ENCODE results near the gene NFRKB.

NFRKB gene

GRCh38 chr11:129895126-129896041, at the start of gene NFRKB:
NFRKB (minus strand) TSS chr11:129895578; CDS start chr11:129892849, 2,729 bp downstream.
- Mint-ChIP-seq H3K27ac (peak within 1 kb of the TSS; percentile 79), H3K4me1 (peaks cover 46% of the 10 kb centered on the region), H3K36me3 (peaks cover 10% of the 10 kb centered on the region), H3K27me3 (no peaks in the 10 kb centered on the region), H3K9me3 (no peaks in the 10 kb centered on the region), H3K4me3 (peak within 1 kb of the TSS; percentile 93)

GRCh38 chr11:129944696-129945095, 49.3 kb upstream of the NFRKB start:
- no peaks in the 10 kb centered on the region for H3K27me3 Mint-ChIP-seq

GRCh38 chr11:129943036-129943435, 47.7 kb upstream of the NFRKB start:
- peaks cover 9% of the 10 kb centered on the region for H3K36me3 Mint-ChIP-seq
- no peaks in the 10 kb centered on the region for H3K27me3 Mint-ChIP-seq
- no peaks in the 10 kb centered on the region for H3K9me3 Mint-ChIP-seq
- no peak overlapping the region for H3K4me3 Mint-ChIP-seq
- H3K4me1 Mint-ChIP-seq, result no peaks in the 10 kb centered on the region
- no peak overlapping the region for H3K27ac Mint-ChIP-seq

More at GRCh38 chr11:129944696-129945095, 49.3 kb upstream of the NFRKB start:
- peaks cover 9% of the 10 kb centered on the region for H3K36me3 Mint-ChIP-seq
- H3K9me3 Mint-ChIP-seq, result no peaks in the 10 kb centered on the region
- H3K4me3 Mint-ChIP-seq, result no peak overlapping the region
- no peak overlapping the region for H3K27ac Mint-ChIP-seq
- H3K4me1 Mint-ChIP-seq, result no peaks in the 10 kb centered on the region

DNA sequence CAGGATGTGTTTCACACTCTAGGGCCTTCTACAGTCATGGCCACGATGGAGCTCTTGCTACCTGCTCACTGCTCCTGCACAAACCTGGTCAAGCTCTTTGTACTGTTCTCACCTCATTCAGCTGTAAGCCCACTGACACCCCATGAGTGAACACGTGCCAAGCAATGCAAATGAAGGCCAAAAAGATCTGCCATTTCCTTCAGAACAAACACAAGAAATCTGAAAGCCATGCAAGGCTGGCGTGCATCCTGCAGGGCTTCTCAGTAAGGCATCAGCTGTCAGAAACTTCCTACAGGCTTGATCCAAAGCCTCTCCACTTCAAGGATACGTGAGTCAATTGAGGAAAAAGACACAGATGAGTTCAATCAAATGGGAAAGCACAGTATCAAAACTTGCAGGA, 44.1 kb upstream of the NFRKB start:
- H3K4me1 Mint-ChIP-seq, result no peaks in the 10 kb centered on the region
- H3K9me3 Mint-ChIP-seq, result no peaks in the 10 kb centered on the region
- H3K27ac Mint-ChIP-seq, result no peak overlapping the region
- peaks cover 9% of the 10 kb centered on the region for H3K36me3 Mint-ChIP-seq
- H3K27me3 Mint-ChIP-seq, result no peaks in the 10 kb centered on the region
- H3K4me3 Mint-ChIP-seq, result no peak overlapping the region

GRCh38 chr11:129938764-129939163, 43.4 kb upstream of the NFRKB start:
- Mint-ChIP-seq H3K27me3 (no peaks in the 10 kb centered on the region), H3K27ac (no peak overlapping the region), H3K9me3 (no peaks in the 10 kb centered on the region), H3K36me3 (peaks cover 11% of the 10 kb centered on the region), H3K4me1 (no peaks in the 10 kb centered on the region), H3K4me3 (no peak overlapping the region)

DNA sequence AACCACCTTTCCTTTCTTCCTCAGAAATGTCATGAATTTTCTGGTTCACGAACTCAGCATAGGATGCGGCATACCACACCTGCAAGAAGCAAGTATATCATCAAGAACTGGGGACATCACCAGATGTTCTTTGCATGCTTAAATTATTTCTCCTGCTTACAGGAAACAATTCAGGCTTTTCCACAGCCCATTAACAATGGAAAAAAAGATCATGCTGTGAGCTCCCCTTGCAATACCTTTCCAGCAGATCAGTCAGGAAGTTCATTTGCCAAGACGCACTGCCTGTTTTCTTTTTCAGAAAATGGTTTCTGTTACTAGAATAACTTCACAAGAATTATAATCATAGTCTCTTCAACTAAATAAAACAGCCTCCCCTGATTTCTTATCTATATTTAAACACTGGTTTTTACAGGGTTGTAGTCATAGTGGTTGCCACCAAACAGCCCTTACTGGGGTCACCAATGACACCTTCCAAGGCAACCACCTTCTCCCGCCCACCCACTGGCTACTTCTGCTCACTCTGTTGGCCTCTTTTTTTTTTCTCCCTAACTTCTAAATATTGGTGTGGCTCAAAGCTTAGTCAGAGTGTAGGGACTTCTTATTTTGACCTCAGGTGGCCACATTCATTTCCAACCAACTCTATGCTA, 42.3 kb upstream of the NFRKB start:
- H3K27ac Mint-ChIP-seq, result no peak overlapping the region
- H3K4me1 Mint-ChIP-seq, result no peaks in the 10 kb centered on the region
- peaks cover 9% of the 10 kb centered on the region for H3K36me3 Mint-ChIP-seq
- H3K4me3 Mint-ChIP-seq, result no peak overlapping the region
- no peaks in the 10 kb centered on the region for H3K9me3 Mint-ChIP-seq
- H3K27me3 Mint-ChIP-seq, result no peaks in the 10 kb centered on the region

DNA sequence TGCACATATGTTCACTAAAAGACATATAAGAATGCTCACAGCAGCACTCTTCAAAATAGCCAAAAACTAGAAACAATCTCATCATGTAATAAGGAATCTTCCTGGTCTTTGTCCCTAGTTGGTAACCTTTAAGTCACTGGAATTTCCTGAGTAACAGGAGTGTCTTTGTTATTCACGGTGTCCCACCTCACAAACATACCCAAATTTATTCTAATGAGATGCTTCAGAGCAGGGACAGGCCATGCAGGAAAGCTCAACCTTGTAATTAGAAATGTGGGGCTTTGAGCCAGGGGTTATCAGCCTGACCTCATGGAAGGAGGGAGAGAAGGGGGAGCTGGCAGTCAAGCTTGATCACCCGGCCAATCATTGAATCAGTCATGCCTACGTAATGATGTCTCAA, 40.3 kb upstream of the NFRKB start:
- H3K27ac Mint-ChIP-seq, result no peak overlapping the region
- H3K4me1 Mint-ChIP-seq, result no peaks in the 10 kb centered on the region
- peaks cover 17% of the 10 kb centered on the region for H3K36me3 Mint-ChIP-seq

GRCh38 chr11:129933891-129934290, 38.5 kb upstream of the NFRKB start:
- Mint-ChIP-seq H3K36me3 (peaks cover 21% of the 10 kb centered on the region), H3K4me3 (no peak overlapping the region), H3K9me3 (no peaks in the 10 kb centered on the region), H3K27me3 (no peaks in the 10 kb centered on the region), H3K4me1 (no peaks in the 10 kb centered on the region), H3K27ac (no peak overlapping the region)

More for the DNA sequence above, 40.3 kb upstream of the NFRKB start:
- H3K27me3 Mint-ChIP-seq, result no peaks in the 10 kb centered on the region
- H3K9me3 Mint-ChIP-seq, result no peaks in the 10 kb centered on the region
- H3K4me3 Mint-ChIP-seq, result no peak overlapping the region

DNA sequence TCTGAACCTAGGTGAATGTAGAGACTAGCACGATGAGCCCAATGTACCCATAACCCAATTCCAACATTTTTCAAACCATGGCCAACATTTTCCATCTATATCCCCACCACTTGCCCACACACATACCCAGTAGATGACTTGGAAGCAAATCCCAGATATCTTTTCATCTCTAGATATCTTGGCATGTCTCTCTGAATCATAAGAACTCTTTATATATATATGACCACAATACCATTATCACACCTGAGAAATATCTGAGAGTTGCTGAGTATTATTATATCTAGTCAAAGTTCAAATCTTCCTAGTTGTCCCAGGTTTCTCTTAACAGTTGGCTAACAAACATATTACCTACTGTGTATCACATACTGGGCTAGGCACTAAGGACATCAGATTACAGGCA, 37.9 kb upstream of the NFRKB start:
- Mint-ChIP-seq H3K4me1 (no peaks in the 10 kb centered on the region), H3K27ac (no peak overlapping the region), H3K4me3 (no peak overlapping the region), H3K27me3 (no peaks in the 10 kb centered on the region), H3K36me3 (peaks cover 23% of the 10 kb centered on the region), H3K9me3 (no peaks in the 10 kb centered on the region)

GRCh38 chr11:129932381-129933067, 37.1 kb upstream of the NFRKB start:
- Mint-ChIP-seq H3K9me3 (no peaks in the 10 kb centered on the region), H3K27me3 (no peaks in the 10 kb centered on the region), H3K36me3 (peaks cover 23% of the 10 kb centered on the region), H3K4me1 (no peaks in the 10 kb centered on the region), H3K27ac (no peak overlapping the region), H3K4me3 (no peak overlapping the region)

DNA sequence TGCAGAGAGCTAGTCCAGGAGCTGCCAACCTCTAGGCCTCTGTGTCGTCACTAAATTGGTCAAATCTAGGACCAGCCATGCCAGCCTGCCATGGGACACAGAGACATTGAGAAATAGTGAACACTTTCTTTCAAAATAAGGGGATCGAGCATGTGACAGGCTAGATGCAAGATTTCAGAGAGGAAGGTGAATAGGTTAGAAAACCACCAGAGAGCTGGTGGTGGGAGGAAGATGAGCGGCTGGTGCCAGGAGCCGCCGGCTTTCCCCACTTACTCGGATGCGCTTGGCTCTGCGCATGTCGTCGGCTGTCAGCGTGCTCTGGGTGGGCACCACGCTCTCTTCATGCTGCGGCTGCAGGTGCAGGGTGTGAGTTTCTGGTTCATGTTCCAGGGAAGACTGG, 35.4 kb upstream of the NFRKB start:
- peaks cover 21% of the 10 kb centered on the region for H3K36me3 Mint-ChIP-seq

DNA sequence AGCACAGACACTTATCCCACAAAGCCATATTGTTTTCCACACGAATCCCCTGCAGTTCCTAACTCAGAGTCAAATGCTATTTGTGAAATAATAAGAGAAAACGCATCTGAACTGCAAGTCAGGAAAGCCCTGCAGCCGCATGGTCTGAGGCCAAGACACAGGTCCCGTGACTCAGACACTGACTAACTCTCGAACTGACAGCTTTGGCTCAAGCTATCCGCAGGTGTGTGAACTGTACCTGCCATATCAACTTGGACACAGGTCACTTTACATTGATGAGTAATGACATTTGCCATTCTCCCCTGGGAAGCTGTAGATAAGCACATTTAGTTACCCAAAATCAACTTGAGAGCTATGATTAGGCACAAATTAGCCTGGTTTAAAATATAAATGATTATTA, 34.9 kb upstream of the NFRKB start:
- no peak overlapping the region for H3K27ac Mint-ChIP-seq
- no peaks in the 10 kb centered on the region for H3K9me3 Mint-ChIP-seq
- H3K4me1 Mint-ChIP-seq, result no peaks in the 10 kb centered on the region

More for the DNA sequence above, 35.4 kb upstream of the NFRKB start:
- H3K4me3 Mint-ChIP-seq, result no peak overlapping the region
- H3K4me1 Mint-ChIP-seq, result no peaks in the 10 kb centered on the region
- H3K27me3 Mint-ChIP-seq, result no peaks in the 10 kb centered on the region
- H3K9me3 Mint-ChIP-seq, result no peaks in the 10 kb centered on the region
- no peak overlapping the region for H3K27ac Mint-ChIP-seq

DNA sequence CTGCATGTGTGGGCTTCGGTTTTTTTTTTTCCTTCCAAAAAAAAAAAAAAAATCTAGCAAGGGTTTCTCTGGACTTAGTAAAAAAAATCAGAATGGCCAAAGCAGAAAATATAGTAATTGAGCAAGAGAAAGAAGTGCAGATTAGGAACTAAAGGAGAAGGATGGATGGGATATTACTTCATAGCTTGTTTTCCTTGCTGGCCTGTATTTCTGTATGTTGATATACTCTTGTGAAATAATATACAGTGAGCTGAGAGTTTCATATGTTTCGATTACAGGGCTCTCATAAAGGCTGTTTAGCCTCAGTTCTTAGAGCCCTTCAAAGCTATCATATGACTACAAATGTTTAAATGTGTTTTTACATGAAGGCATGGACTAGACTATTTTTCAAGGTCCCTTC, 34.3 kb upstream of the NFRKB start:
- peaks cover 21% of the 10 kb centered on the region for H3K36me3 Mint-ChIP-seq
- no peak overlapping the region for H3K4me3 Mint-ChIP-seq
- no peak overlapping the region for H3K27ac Mint-ChIP-seq
- no peaks in the 10 kb centered on the region for H3K4me1 Mint-ChIP-seq
- H3K27me3 Mint-ChIP-seq, result no peaks in the 10 kb centered on the region
- H3K9me3 Mint-ChIP-seq, result no peaks in the 10 kb centered on the region

More for the DNA sequence above, 34.9 kb upstream of the NFRKB start:
- Mint-ChIP-seq H3K27me3 (no peaks in the 10 kb centered on the region), H3K4me3 (no peak overlapping the region), H3K36me3 (peaks cover 21% of the 10 kb centered on the region)

- Mint-ChIP-seq H3K27me3 (no peaks in the 10 kb centered on the region), H3K4me1 (no peaks in the 10 kb centered on the region), H3K9me3 (no peaks in the 10 kb centered on the region), H3K27ac (no peak overlapping the region), H3K4me3 (no peak overlapping the region), H3K36me3 (peaks cover 16% of the 10 kb centered on the region)
These were observed 33.7 kb upstream of the NFRKB start for GRCh38 chr11:129928923-129929692.

GRCh38 chr11:129922674-129923073, 27.3 kb upstream of the NFRKB start:
- H3K9me3 Mint-ChIP-seq, result no peaks in the 10 kb centered on the region
- peaks cover 4% of the 10 kb centered on the region for H3K36me3 Mint-ChIP-seq
- H3K4me3 Mint-ChIP-seq, result no peak overlapping the region
- H3K27ac Mint-ChIP-seq, result no peak overlapping the region
- peaks cover 16% of the 10 kb centered on the region for H3K4me1 Mint-ChIP-seq
- no peaks in the 10 kb centered on the region for H3K27me3 Mint-ChIP-seq

Data from activated naive CD4-positive, alpha-beta T cell treated with anti-CD3 and anti-CD28 coated beads, Interleukin-2, amount 50 U/mL, for 24 hours (primary cell).